ENCODE data around the gene NCBP3.

DNA sequence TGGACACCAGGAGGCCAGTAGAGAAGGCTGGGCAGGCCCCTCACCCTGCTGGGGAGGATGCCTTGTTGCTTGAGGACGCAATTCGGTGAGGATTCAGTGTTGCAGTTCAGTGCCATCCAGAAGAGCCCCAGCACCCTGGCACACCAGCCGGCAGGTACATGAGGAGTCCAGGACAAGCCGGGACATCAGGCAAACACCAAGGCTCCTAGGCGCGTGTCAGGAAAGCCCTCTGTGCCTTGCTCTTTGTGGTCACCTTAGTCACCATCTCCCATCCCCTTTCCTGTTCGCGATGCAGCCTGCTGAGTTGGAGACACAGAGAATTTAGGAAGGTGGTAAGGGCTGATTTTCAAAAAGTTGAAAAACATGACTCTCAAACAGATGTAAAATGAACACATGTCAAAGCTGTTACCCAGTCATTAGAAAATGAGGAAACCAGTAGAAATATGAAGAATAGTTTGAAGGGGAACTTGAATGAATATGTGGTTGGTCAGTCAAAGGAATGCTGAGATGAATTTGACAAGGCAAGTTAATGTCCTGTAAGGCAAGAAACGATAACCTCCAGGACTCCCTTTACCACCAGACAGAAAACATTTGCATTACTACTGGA, 2.3 kb upstream of the NCBP3 start:
- TF ChIP-seq, protein P1, sequence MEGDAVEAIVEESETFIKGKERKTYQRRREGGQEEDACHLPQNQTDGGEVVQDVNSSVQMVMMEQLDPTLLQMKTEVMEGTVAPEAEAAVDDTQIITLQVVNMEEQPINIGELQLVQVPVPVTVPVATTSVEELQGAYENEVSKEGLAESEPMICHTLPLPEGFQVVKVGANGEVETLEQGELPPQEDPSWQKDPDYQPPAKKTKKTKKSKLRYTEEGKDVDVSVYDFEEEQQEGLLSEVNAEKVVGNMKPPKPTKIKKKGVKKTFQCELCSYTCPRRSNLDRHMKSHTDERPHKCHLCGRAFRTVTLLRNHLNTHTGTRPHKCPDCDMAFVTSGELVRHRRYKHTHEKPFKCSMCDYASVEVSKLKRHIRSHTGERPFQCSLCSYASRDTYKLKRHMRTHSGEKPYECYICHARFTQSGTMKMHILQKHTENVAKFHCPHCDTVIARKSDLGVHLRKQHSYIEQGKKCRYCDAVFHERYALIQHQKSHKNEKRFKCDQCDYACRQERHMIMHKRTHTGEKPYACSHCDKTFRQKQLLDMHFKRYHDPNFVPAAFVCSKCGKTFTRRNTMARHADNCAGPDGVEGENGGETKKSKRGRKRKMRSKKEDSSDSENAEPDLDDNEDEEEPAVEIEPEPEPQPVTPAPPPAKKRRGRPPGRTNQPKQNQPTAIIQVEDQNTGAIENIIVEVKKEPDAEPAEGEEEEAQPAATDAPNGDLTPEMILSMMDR (tag by site-specific recombination; IDR thresholded peaks at IDR 0.05), result no peak
- TF ChIP-seq PRDM2 (tag by site-specific recombination; IDR thresholded peaks at IDR 0.05; ENCODE audit: borderline replicate concordance) (no peak), ZNF24 (tag by site-specific recombination; IDR thresholded peaks at IDR 0.05) (no peak), ZNF707 (tag by site-specific recombination; IDR thresholded peaks at IDR 0.05) (no peak), ZNF114 (tag by site-specific recombination; IDR thresholded peaks at IDR 0.05) (no peak), MZF1 (tag by site-specific recombination; IDR thresholded peaks at IDR 0.05; ENCODE audit: borderline replicate concordance) (no peak), ZNF830 (tag by site-specific recombination; IDR thresholded peaks at IDR 0.05; ENCODE audit: low read depth) (no peak), ZNF785 (tag by site-specific recombination; IDR thresholded peaks at IDR 0.05) (no peak), SP2 (tag by site-specific recombination; IDR thresholded peaks at IDR 0.05) (no peak), HOXA7 (CRISPR knock-in tag; IDR thresholded peaks at IDR 0.05; ENCODE audit: borderline replicate concordance) (no peak), ZBTB17 (tag by site-specific recombination; IDR thresholded peaks at IDR 0.05) (no peak), YY2 (tag by site-specific recombination; IDR thresholded peaks at IDR 0.05) (no peak)
- TF ChIP-seq, protein P2, sequence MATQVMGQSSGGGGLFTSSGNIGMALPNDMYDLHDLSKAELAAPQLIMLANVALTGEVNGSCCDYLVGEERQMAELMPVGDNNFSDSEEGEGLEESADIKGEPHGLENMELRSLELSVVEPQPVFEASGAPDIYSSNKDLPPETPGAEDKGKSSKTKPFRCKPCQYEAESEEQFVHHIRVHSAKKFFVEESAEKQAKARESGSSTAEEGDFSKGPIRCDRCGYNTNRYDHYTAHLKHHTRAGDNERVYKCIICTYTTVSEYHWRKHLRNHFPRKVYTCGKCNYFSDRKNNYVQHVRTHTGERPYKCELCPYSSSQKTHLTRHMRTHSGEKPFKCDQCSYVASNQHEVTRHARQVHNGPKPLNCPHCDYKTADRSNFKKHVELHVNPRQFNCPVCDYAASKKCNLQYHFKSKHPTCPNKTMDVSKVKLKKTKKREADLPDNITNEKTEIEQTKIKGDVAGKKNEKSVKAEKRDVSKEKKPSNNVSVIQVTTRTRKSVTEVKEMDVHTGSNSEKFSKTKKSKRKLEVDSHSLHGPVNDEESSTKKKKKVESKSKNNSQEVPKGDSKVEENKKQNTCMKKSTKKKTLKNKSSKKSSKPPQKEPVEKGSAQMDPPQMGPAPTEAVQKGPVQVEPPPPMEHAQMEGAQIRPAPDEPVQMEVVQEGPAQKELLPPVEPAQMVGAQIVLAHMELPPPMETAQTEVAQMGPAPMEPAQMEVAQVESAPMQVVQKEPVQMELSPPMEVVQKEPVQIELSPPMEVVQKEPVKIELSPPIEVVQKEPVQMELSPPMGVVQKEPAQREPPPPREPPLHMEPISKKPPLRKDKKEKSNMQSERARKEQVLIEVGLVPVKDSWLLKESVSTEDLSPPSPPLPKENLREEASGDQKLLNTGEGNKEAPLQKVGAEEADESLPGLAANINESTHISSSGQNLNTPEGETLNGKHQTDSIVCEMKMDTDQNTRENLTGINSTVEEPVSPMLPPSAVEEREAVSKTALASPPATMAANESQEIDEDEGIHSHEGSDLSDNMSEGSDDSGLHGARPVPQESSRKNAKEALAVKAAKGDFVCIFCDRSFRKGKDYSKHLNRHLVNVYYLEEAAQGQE (tag by site-specific recombination; IDR thresholded peaks at IDR 0.05), result no peak

Data from HEK293 (cell line).